HG03045 (cell line): ENCODE results near the gene GPR18.
"Not testable (repeated sequence)": the region's sequence is repeated elsewhere in the genome, so short reads cannot be mapped to it uniquely, and the experiment has no call there.

ENCODE experiments used
- ATAC-seq: cut with Tn5 transposase; IDR thresholded peaks from one replicate; pipeline ENCODE4 v1.9.1; 2021; ENCODE audit warnings: mild to moderate bottlenecking, moderate library complexity; ENCODE audit not compliant: unreplicated experiment

Gene GPR18

DNA sequence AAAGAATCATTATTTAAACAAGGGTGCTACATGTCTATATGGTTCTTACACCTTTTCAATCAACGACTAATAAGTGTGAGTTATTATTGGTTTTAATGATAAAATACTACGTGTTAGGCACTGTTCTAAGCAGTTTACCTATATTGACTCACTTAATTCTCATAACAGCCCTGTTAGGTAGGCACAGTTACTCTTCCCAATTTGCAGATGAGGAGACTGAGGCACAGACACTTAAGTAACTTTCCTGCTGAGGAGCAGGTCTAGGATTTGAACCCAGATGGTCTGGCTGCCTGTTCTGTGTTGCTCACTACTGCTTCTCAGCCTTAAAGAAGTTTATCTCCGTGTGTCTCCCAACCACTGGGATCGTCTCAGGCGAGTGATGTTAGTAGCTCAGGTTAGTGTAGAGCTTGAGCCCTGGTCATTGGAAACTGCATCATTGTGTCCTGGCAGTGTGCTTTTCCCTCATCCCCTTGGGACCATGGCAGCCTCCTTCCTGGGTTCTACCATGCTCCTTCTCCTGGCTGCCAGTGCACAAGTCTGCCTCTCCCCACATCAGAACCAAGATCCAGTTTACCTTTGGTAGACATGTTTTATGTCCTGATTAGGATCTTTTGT, 46.7 kb downstream of the GPR18 start:
- ATAC-seq, result no peak

DNA sequence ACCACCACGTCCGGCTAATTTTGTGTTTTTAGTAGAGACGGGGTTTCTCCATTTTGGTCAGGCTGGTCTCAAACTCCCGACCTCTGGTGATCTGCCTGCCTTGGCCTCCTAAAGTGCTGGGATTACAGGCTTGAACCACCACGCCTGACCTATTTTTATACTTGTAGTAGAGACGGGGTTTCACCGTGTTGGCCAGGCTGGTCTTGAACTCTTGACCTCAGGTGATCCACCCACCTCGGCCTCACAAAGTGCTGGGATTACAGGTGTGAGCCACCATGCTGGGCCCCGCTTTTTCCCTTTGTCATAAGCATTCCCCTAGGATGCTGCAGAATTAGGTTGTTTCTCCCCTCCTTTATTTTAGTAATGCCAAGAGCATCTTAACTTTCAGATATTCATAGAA, 47.6 kb downstream of the GPR18 start:
- ATAC-seq, result not testable (repeated sequence)

DNA sequence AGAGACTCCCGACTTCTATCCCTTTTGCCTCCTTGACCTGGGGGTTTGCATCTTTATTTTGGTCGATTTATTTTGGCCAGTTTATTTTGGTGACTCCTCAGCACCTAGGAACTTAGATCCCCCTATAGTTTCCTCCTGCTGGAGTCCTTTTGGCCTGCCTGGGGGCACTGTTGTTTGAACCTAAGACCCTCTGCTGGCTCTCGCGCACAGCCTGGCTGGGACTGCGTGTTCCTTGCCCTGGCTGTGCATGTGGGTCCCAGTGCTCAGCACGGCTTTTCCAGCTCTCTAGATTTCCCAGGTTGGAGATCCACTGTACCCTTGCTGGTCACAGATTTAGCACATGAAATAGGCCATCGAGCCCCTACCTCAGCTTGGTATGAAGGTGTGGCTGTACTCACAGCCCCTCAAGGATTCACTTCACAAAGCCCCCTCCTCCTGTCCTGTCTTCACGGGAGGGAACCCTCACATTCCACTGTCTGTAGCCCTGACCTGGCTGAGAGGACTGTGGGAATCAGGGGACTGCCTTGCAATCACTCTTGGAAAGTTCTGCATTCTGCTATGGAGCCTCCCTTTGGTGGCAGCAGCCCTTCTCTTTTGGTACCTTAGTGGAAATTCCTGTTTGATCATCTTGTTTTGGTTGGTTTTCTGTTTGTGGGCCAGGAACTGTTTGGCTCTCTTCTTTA, 49.2 kb downstream of the GPR18 start:
- no peak for ATAC-seq

GRCh38 chr13:99208185-99208584, 50.0 kb downstream of the GPR18 start:
- ATAC-seq, result no peak

- ATAC-seq, result no peak
These were observed 50.7 kb downstream of the GPR18 start for GRCh38 chr13:99207511-99207910.

DNA sequence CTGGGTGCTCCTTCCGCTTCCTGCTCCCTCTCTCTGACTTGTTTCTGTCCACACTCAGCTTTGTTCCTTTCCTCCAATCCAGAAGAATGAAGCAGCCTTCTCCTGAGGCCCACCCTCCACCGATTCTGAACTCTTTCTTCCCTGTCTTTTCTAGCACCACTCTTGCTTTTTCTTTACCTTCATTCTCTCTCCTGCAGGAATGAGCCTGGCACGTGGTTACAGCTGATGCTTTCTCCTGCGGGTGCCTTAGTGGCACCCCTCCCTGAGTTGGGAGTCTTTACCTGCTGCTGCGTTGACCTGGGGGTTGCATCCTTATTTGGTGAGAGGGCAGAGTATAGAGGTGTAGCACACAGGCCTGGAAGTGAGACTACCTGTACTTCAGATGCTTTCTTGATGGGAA, 51.3 kb downstream of the GPR18 start:
- no peak for ATAC-seq

GRCh38 chr13:99206226-99206625, 52.0 kb downstream of the GPR18 start:
- ATAC-seq, result no peak

DNA sequence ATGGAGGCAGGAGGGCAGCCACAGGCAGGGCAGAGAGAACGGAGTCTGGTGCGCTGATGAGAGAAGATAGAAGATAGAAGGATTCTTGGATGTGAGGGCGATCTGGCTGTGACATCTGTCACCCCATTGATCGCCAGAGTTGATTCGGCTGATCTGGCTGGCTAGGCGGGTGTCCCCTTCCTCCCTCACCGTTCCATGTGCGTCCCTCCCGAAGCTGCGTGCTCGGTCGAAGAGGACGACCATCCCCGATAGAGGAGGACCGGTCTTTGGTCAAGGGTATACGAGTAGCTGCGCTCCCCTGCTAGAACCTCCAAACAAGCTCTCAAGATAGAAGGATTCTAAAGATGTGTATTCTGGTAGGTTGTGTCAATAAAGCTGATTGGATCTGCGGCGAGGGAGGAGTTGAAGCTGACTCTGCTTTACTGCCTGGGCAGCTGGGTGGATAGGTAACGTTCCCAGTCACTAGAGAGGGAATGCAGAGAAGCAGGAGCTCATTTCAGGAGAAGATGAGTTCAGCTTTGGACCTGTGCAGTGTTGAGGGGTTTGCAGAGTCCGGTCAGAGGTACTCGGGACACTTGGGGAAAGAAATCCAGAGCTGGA, 52.5 kb downstream of the GPR18 start:
- no peak for ATAC-seq
